ENCODE data around the gene LZTR1.
"Not testable (repeated sequence)": the region's sequence is repeated elsewhere in the genome, so short reads cannot be mapped to it uniquely, and the experiment has no call there.

The LZTR1 gene

DNA sequence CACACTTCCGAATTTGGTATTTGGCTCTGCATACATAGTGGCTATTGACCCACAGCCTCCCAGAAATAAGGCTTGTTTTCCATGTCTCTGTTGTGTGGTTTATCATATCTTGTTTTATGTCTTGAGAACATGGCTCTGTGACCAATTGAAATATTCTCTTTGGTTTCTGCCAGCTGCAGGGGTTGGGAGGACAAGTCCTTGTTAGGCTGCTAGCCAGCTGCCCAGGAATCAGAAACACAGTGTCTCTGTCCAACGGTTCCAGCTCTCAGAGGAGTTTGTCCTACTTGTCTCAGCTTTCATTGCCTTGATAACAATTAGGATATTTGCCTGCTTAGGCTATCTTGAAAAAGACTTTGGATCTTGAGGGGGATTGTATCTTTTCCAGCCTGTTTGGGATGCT lies 56.3 kb downstream of the LZTR1 start:
- no peak for DNase-seq

DNA sequence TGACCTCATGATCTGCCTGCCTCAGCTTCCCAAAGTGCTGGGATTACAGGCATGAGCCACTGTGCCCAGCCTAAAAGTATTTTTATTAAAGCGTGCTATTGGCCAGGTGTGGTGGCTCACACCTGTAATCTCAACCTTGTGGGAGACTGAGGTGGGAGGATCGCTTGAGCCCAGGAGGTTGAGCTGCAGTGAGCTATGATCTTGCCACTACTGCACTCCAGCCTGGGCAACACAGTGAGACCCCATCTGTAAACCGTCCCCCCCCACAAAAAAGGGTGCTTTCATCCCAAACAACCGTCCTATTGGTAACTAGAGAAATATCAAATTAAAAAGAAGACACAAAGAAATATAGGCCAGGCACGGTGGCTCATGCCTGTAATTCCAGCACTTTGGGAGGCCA lies 57.1 kb downstream of the LZTR1 start:
- DNase-seq = not testable (repeated sequence)

DNA sequence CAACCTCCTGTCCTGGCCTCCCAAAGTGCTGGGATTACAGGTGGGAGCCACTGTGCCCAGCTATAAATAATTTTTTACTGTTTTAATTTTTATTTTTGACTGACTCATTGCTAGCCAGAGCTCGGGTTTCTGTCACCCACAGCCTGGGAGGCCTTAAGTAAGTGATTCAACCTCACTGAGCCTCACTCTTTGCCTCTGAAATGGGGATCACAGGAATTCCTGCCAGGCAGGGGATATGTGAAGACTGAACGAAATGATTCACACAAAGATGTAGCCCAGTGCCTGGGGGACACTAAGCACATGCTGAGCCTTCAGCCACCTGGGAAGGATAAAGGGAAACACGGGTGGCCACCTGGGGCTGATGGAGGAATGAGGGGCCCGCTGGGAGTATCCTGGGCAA lies 59.8 kb downstream of the LZTR1 start:
- DNase-seq = no peak

DNA sequence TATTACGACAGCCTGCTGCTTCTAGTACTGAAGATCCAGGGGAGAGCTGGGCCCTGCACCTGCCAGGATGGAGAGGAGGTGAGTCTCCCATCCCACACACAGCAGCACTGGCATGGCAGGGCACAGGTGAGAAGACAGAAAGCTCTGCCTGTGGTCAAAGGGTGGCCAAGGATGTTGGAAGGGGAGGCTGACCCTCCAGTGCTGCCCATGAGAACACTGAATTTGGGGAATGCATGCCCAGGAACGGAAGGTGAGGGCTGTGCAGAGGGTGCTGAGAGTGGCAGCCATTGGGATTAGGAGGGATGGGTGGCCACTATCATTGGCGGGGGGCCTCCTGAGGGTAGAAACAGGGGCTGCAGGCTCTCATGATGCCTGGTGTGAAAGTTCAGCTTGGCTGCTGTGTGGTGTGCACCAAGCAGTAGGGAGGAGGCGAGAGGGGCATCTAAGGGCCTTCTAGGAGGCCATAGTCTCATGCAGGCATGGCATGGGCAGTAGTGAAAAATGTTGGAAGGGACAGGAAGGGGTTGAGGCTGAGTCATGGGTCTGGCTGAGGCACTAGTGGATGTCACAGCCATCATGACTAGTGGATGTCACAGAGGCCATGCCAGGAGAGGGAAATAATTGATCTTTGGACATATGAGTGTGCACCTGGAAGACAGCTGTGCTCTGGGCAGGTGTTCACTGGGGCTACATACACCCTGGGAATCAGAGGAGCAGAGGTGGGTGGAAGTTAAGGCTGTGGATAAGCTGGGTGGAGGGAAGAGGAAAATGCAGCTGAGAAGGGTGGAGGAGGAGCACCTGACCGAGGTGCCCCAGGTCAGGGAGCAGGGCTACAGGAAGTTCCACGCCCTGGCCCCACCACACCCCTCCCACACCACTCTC lies 61.1 kb downstream of the LZTR1 start:
- no peak for DNase-seq

DNA sequence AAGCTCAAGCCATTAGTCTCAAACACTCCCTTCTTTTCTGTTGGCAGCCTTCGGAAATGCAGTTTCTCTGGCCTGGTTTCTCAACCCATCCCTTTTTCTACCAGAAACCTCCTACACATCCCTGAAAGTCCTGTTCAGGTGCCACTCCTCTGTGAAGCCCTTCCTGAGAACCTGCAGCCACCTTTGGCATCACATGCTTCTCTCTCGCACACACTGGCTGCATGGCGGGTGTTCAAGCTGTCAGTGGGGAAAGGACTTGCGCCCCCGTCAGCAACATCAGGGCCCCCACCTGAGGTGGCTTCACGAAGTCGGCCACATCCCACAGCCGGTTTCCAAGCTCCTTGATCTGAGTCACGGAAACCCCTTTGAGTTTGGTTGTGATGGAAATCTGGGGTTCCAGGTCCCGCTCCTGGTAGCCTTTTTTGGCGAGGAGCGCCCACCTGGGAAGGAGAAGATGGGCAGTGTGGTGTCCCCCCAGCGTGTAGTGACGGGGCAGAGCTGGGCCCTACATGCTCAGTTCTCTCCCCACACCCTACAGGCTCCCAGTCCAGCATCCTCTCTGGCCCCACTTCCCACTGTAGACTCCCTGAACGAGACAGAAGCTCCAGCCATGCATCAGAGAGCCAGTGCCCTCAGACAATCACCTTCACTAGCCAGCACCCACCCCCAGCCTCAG lies 61.9 kb downstream of the LZTR1 start:
- DNase-seq = no peak

DNA sequence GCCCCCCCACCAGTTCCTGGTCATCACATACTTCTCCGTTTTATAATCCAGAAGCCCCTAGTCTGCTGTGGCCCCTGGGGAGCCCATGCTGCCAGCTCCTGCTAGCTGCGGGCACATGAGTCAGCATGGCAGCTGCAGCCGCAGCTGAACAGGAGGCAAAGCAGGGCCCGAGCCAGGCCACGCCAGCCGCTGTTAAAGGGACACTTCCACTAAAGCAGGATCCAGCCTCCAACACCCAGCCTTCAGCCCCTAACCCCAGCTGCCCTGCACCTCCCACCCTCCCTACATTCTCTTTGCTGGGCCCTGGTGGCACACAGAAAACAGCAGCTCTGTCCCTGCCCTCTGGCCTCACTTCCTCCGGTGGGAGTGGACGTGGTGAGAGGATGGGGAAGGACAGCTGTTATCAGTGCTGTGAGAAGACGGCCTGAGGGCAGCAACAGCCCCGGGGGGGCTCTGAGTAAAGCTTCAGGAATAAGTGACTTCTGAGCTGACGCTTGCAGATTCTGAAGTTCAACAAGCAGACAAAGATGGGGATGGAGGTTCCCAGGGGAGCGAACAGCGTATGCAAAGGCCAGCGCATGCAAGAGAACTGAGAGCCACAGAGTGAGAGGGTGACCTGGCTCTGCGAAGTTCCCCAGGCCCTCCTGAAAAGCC lies 63.0 kb downstream of the LZTR1 start:
- DNase-seq = no peak

DNA sequence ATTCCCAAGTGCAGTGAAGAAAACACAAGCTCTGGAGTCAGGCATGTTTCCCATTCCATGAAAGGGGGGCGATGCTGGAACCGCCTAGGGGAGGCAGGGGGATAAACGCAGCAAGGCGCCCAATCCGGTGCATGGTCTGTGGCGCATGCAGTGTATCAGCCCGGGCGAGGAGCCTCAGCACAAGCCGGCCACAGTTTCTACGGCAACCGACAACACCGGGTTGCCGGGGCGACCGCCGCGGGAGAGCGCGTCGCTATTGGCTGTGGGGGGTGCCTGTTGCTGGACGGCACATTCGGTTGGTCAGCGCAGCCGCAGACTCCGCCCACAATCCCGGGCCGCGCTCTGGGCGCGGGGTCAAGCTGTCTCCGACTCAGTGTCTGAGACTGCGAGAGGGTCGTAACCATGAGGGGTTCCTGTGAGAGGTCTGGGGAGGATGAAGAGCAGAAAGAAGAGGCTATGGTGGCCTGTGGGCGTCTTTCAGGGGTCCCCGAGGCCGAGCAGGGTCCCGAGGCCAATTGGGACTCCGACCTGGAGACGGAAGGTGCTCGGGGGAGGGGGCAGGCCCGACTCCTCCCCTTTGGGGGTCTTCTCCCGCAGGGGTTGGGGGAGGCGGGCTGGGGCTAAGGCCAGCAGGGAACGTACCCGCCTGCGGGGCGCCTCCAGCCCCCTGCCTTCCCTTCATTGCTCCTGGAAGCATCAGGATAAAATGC lies 63.6 kb downstream of the LZTR1 start, which contains the start of gene LRRC74B:
TSS of gene LRRC74B (plus strand) at position 362 of the 710 bp plus-strand sequence. CDS start at position 403, 41 bp downstream.
- DNase-seq = peak; percentile 70

DNA sequence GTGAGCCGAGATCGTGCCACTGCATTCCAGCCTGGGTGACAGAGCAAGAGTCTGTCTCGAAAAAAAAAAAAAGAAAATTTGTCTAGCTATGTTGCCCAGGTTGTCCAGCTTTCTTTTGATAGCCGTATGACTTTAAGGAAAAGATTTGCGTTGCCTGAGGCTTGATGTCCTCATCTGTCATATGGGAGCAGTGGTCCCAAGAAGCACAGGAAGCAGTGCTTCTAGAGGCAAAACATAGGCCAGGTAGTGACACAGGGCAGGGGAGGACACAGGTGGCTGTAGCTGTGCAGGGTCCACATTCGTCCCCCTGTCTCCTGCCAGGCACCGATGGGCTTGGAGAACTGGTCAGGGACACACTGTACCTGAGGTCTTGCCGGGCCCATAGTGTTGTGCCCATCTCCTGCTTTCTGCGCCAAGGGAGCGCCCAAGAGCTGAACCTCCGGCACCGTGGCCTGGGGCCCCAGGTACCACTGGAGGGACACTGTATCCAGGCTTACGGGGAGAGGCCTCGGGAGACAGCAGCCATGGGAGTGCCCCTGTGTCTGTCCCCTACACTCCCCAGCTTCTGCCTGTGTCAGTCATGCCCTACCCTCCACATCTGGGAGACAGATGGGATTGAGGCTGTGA lies 65.1 kb downstream of the LZTR1 start:
- DNase-seq = no peak

DNA sequence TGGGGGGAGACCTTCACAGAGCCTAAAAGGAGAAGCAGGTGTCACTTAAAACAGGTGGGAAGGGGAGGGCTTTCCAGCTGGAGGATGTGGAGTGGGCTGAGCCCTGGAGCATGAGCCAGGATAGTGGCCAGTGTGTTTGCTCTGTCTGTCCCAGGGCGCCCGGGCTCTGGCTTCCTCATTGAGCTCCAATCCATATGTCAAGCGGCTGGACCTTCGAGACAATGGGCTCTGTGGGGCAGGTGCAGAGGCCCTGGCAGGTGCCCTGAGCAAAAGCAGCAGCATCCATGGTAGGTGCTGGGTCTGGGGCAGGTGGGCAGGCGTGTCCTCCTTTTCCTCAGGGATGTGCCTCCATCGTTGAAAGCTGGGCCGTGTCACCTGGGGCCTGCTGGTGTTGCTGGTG lies 65.6 kb downstream of the LZTR1 start:
- DNase-seq = no peak

DNA sequence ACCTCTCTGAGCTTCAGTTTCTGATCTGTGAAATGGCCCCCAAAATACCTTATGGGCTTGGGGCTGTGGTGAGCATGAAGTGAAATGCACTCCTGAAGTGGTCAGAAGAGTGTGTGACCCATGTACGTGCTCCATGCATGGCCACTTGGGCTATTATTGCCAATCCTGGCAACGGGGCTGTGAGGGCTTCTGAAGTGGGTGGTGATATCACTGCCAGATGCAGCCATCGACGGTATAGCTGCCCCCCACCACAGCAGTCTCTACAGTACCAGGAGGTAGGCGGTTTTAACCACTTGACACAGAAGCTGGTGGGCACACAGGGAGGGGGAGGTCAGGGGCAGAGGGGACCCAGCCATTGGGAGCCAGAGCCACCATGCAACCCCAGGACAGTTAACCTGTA lies 66.4 kb downstream of the LZTR1 start:
- DNase-seq = not testable (repeated sequence)
